ENCODE measurements around the gene WDR89.
"Not testable (repeated sequence)": the region's sequence is repeated elsewhere in the genome, so short reads cannot be mapped to it uniquely, and the experiment has no call there.

The WDR89 gene

GRCh38 chr14:63641473-63642228, at the start of gene WDR89:
Gene WDR89 (minus strand): TSS chr14:63641871. CDS start chr14:63599942, 41,929 bp downstream.
- DNase-seq (ENCODE audit: low read depth), result peak; percentile 94

- DNase-seq (ENCODE audit: low read depth), result no peak
These were observed 47.5 kb upstream of the WDR89 start for GRCh38 chr14:63689132-63689531.

GRCh38 chr14:63686926-63687325, 45.3 kb upstream of the WDR89 start:
- no peak for DNase-seq (ENCODE audit: low read depth)

- no peak for DNase-seq (ENCODE audit: low read depth)
These were observed 43.7 kb upstream of the WDR89 start for GRCh38 chr14:63685401-63685800.

GRCh38 chr14:63682727-63683593, 41.3 kb upstream of the WDR89 start:
- DNase-seq (ENCODE audit: low read depth), result no peak

- DNase-seq (ENCODE audit: low read depth), result no peak
These were observed 36.9 kb upstream of the WDR89 start for GRCh38 chr14:63678536-63678935.

GRCh38 chr14:63677891-63678379, 36.3 kb upstream of the WDR89 start:
- no peak for DNase-seq (ENCODE audit: low read depth)

GRCh38 chr14:63676615-63677014, 34.9 kb upstream of the WDR89 start:
- DNase-seq (ENCODE audit: low read depth), result no peak

- no peak for DNase-seq (ENCODE audit: low read depth)
These were observed 32.3 kb upstream of the WDR89 start for GRCh38 chr14:63673886-63674497.

- DNase-seq (ENCODE audit: low read depth), result no peak
These were observed 31.6 kb upstream of the WDR89 start for GRCh38 chr14:63673255-63673654.

- no peak for DNase-seq (ENCODE audit: low read depth)
These were observed 30.9 kb upstream of the WDR89 start for GRCh38 chr14:63672417-63673180.

GRCh38 chr14:63671987-63672386, 30.3 kb upstream of the WDR89 start:
- DNase-seq (ENCODE audit: low read depth), result no peak

- DNase-seq (ENCODE audit: low read depth), result no peak
These were observed 29.0 kb upstream of the WDR89 start for GRCh38 chr14:63670692-63671091.

- DNase-seq (ENCODE audit: low read depth), result no peak
These were observed 24.7 kb upstream of the WDR89 start for GRCh38 chr14:63666335-63666734.

- no peak for DNase-seq (ENCODE audit: low read depth)
These were observed 22.0 kb upstream of the WDR89 start for GRCh38 chr14:63663428-63664341.

- no peak for DNase-seq (ENCODE audit: low read depth)
These were observed 21.1 kb upstream of the WDR89 start for GRCh38 chr14:63662776-63663175.

- not testable (repeated sequence) for DNase-seq (ENCODE audit: low read depth)
These were observed 20.2 kb upstream of the WDR89 start for GRCh38 chr14:63661881-63662280.

GRCh38 chr14:63659726-63660125, 18.1 kb upstream of the WDR89 start:
- DNase-seq (ENCODE audit: low read depth), result no peak

- DNase-seq (ENCODE audit: low read depth), result no peak
These were observed 14.5 kb upstream of the WDR89 start for GRCh38 chr14:63656194-63656593.

- DNase-seq (ENCODE audit: low read depth), result no peak
These were observed 13.3 kb upstream of the WDR89 start for GRCh38 chr14:63654936-63655335.

- DNase-seq (ENCODE audit: low read depth), result no peak
These were observed 12.7 kb upstream of the WDR89 start for GRCh38 chr14:63654346-63654745.

Data from activated T-helper 1 cell treated with Interleukin-2 at 50 U/mL for 16 hours (primary cell).